Measurements from ENCODE around the gene FBLN2.
"Not testable (repeated sequence)": the region's sequence is repeated elsewhere in the genome, so short reads cannot be mapped to it uniquely, and the experiment has no call there.

FBLN2 gene

DNA sequence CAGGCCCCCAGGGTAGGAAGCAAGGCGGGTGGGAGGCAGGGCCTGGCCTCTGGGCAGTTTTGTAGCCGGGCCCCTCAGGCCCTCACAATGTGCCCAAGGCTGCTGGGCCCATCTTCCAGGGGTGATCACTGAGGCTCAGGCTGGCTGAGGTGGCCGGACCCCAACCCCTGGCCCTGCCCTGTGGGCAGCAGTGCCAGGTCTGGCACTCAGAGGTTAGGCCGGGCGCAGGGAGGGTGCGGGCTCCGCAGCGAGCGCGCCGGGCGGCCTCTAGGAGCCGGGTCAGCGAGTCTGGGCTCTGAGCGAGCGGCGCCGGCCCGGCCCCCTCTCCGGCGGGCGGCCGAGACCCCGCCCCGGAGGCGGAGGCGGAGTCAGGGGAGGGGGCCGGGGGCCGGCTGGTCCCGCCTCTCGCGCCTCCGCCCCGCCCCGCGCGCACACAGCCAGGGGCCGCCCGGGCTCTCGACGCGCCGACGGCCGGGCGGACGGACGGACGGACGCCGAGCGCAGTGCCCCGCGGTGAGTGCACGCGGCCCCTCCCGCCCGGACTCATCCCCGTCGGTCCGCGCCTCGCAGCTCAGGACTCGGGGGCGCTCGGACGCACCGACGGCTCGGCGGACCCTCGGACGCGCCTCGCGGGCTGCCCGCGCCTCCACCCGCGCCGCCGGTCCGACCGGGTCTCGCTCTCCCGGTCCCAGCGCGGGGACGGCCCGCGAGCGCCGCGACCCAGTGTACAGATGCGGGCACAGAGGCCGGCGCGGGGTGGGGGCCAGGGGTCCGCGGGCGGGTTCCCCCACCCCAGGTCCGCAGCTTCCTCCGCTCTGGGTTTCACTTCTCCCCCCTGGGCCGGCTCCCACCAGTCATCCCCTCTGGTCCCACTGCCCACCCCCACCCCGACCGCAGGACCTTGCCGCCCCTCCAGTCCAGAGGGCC lies at the start of gene FBLN2:
FBLN2 (plus strand) TSS at position 430 of the 927 bp plus-strand sequence. CDS start 21,231 bp downstream, outside the sequence.
- no peak for DNase-seq (ENCODE audit: low read depth in 1 of 2, low spot score in 1 of 2)

DNA sequence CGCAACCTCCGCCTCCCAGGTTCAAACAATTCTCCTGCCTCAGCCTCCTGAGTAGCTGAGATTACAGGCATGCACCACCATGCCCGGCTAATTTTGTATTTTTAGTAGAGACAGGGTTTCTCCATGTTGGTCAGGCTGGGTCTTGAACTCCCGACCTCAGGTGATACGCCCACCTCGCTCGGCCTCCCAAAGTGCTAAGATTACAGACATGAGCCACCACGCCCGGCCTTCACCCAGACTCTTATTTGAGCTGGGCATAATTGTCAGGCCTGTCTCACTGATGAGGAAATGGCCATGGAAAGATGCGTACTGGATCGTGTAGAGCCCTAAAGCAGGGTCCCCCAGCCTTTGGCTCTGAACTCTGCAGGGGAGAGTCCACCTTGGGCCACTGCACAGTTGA lies 49.7 kb upstream of the FBLN2 start:
- not testable (repeated sequence) for DNase-seq (ENCODE audit: low read depth in 1 of 2, low spot score in 1 of 2)

DNA sequence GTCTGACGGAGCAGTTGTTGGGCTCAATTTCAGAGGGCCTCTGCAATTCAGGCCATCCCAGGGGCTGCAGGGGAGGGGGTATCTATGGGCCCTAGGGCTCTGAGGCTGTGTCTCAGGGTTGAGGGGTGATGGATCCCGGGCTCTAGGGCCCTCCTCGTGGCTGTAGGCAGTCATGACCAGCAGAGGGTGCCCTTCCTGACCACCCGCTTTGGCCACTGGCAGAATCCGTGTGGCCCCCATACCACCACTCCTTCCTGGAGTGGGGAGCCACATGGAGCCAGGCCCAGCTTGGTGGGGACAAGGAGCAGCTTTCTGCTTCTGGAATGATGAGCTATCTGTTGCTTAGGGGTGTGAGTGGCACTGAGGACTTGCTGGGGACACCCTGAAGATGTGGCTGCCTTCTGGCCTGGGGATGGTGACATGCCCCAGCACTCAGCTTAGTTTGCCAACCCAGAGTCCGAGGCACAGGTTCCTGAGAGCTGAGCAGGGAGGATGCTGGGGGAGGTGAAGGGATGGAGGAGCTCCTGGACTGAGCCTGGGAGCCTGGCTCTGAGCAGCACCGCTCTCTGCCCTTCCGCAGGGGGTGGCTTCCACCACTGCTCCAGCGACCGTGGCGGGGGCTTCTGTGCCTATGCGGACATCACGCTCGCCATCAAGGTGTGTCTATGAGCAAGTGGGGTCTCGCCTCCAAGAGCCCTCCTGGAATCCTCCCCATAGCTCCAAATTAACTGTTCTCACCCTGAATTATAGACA lies 48.6 kb upstream of the FBLN2 start:
- no peak for DNase-seq (ENCODE audit: low read depth in 1 of 2, low spot score in 1 of 2)

DNA sequence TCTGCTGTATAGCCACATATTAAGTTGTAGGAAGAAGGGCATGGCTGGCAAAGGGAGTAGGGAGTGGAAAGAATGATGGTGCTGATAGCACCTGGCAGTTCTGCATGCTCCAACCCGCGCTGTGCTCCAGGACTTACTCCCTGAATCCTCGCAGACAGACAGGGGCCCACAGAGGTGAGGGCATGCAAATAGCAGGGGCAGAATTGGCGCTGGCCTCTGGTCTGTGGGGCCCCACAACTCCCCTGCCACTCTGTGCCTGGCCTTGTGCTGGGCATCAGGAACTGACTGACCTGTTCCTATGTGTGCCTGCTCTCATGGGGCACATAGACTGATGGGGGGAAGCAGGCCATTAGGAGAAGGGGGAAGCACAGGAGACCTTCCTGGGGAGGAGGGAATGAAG lies 47.9 kb upstream of the FBLN2 start:
- DNase-seq (ENCODE audit: low read depth in 1 of 2, low spot score in 1 of 2) = no peak

DNA sequence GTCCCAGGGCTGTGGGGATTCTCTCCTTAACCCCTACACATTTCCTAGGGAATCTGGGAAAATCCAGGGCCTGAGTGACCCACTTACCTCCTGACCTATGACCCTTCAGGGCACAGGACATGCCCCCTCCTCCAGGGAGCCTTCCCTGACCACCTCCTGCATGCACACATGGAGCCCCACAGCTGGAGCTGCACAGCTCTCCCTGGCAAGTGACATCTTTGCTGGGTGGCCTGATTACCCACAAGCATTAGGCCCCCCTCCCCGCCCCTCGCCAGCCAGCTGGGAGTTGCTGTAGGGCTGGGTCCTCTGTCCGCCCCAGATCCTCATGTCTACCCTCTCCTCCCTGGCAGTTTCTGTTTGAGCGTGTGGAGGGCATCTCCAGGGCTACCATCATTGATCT lies 47.4 kb upstream of the FBLN2 start:
- no peak for DNase-seq (ENCODE audit: low read depth in 1 of 2, low spot score in 1 of 2)

DNA sequence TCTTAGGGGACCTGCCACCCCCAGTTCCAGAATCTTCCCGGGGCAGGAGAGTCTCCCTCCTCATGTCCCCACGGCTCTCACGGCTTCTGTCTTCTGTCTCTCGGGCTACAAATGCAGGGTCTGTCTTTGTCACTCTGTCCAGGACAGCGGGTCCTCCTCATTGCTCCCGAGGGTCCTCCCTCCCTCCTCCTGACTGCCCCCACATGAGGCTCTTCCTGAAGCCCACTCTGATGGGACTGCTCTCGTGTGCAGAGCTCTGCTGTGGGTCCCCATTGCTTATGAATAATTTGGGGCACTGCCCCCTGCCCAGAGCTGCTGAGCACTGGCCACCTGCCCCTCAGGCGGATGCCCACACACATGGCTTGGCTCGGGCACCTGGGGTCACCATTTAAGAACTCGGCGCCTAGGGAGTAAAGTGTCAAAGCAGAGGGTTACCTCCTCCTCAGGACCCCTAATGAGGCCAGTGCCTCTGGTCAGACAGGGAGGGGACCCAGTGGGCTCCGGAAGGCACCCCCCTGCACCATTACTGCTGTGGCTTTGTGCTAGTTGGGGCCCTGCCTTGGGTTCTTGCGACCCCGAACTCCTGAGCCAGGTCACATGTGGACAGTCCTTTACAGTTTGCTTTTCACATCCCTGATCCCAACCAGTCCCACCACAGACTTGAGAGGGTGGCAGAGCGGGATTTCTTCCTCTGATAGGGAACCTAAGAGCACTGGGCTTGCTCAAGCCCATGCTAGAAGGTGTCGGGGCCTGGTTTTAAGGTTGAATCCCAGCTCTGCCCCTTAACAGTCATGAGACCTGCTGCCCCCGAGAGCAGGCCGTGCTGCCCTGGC lies 46.8 kb upstream of the FBLN2 start:
- no peak for DNase-seq (ENCODE audit: low read depth in 1 of 2, low spot score in 1 of 2)

DNA sequence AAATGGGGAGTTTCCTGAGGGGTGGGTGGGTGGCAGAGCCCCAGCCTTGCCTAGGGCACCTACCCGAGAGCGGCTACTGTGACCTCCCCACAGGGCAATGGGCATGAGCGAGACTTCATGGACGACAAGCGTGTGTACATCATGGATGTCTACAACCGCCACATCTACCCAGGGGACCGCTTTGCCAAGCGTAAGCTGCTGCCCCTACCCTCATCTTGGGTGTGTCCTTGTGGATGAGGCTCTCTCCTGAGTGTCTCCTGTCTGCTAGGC lies 46.2 kb upstream of the FBLN2 start:
- no peak for DNase-seq (ENCODE audit: low read depth in 1 of 2, low spot score in 1 of 2)

DNA sequence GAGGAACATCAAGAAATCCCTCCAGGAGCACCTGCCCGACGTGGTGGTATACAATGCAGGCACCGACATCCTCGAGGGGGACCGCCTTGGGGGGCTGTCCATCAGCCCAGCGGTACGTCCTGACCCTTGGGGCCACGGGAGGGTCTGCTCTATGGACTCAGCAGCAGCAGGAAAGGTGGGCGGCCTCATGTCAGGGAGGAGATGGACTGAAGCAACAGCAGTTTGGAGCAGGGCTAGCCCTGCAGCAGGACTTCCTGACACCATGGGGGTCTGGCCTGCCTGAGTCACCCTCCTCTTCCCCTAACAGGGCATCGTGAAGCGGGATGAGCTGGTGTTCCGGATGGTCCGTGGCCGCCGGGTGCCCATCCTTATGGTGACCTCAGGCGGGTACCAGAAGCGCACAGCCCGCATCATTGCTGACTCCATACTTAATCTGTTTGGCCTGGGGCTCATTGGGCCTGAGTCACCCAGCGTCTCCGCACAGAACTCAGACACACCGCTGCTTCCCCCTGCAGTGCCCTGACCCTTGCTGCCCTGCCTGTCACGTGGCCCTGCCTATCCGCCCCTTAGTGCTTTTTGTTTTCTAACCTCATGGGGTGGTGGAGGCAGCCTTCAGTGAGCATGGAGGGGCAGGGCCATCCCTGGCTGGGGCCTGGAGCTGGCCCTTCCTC lies 44.6 kb upstream of the FBLN2 start:
- DNase-seq (ENCODE audit: low read depth in 1 of 2, low spot score in 1 of 2) = no peak

DNA sequence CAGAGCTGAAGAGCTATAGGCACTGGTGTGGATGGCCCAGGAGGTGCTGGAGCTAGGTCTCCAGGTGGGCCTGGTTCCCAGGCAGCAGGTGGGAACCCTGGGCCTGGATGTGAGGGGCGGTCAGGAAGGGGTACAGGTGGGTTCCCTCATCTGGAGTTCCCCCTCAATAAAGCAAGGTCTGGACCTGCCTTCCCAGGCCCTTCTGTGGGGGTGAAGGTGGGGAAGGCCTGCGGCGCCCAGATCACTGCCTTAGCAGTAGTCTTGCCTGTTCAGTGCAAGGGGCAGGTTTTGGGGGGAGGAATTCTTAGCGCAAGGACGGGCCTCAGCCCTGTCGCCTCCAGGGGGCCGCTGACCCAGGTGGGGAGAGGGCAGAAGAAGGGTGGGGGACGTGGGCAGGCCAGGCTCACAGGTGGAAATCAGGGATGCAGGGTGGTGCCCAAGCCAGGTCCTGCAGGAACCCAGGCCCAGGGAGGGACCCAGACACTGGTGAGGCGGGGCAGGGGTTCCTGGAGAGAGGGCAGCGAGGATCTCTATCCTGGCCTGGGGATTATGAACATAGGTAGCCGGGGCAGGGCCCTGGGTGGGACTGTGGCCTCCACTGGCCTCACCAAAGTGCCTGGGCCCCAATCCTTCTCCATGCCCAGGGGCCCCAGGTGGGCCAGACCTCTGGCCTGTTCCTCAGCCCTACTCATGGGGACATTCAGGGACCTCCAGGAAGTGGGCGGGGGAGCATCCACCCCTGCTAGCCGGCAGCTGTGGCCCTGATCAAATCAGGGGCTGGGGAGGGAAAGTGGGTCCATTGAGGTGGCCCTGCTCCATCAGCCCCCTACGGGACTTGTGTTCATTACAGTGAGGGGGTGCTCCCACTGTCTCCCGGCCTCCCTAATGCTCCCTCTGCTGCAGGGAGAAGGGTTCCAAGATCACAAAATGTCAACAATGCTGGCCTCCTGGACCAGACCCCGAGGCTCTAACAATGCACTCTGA lies 43.5 kb upstream of the FBLN2 start:
- DNase-seq (ENCODE audit: low read depth in 1 of 2, low spot score in 1 of 2) = no peak

DNA sequence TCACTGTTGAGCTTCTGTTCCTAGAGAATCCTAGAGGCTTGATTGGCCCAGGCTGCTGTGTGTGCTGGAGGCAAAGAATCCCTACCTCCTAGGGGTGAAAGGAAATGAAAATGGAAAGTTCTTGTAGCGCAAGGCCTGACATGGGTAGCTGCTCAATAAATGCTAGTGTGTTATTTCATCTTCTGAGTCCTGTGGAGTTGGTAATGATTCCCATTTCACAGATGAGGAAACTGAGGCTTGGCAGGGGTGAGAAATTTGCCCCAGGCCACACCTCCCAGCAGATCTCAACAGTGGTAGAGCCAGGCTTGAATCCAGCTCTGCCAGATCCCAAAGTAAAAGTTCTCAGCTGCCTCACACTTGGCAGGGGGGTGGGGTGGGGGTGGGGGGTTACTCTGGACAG lies 42.7 kb upstream of the FBLN2 start:
- no peak for DNase-seq (ENCODE audit: low read depth in 1 of 2, low spot score in 1 of 2)

DNA sequence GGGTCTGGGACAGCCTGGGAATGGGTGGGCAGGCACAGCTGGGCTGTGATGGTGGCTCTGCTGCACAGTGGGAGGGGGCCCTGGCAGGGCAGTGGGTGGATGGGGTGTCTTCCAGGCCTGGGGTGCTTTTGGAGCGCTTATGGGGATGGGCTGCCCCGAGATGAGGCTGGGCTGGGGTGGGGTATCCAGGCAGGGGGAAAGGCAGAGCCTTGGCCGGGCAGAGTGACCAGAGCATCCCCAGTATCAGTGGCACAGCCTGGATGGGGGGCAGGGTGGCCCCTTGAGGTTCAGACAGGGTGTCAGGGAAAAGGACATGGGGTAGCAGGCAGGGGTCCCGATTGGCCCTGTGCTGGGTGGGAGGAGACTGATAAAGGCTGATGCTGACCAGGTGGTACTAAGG lies 42.2 kb upstream of the FBLN2 start:
- no peak for DNase-seq (ENCODE audit: low read depth in 1 of 2, low spot score in 1 of 2)

DNA sequence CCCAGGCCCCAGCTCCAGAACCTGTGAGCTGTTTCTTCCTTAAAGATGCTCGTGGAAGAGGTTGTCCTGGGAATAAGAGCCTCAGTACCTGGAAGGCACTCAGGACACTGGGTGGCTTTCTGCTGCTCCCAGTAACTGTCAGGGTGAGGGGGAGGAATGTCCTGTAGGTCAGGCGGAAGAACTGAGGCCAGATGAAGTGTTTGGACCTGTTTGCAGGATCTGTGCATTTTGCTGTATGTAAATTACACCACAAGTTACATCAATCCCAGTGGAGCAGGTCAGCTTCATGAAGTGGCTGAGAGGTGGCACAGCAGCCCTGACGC lies 41.7 kb upstream of the FBLN2 start:
- no peak for DNase-seq (ENCODE audit: low read depth in 1 of 2, low spot score in 1 of 2)

DNA sequence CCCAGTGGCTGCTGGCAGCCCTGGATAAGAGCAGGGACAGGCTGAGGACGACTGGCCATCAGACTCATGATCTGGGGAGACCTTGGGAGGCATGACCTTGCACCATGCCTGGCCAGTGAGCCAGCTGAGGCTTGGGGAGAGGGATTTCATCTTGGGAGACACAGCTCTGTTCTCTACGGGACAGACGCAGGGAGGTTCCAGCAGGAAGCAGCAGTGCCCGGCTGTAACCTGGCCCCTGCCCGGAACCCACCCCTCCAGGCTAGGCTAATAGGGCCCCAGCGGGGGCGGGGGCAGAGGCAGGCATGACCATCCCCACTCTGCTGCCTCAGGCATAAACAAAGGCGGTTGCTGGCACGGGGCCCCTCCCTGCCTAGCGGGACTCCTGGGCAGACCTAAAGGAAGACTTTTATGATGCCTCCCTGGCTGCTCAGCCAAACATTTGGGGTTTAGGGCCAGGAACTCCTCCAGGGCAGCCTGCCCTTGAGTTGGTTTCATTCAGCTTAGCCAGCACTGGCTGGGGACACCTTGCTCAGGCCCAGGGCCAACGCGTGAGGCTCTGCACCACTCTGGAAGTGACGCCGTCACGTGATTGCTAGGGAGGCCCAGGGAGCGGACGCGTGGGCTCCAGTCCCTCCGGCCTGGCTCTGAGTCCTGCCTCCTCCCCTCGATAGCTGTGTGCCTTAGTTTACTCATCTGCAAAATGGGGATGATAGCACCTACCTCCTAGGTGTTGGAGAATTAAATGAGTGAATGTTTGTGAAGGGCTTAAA lies 41.2 kb upstream of the FBLN2 start:
- DNase-seq (ENCODE audit: low read depth in 1 of 2, low spot score in 1 of 2) = no peak

DNA sequence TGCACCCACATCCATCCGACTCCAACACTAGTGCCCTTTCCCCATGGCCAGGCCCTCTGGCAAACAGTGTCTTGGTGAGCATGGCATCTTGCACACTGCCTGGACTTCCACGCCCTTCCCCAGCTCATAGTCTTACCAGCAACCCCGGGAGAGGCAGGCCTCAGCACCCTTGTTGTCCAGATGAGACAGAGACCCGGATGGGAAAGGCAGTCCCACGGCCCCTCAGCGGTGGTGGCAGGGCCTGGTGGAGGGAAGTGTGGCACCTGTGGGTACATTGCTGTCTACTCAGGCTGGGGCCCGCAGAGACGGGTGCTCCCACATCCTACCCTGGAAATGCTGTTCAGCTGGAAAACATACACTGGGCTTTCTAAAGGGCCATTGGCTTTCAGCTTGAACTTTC lies 40.4 kb upstream of the FBLN2 start:
- DNase-seq (ENCODE audit: low read depth in 1 of 2, low spot score in 1 of 2) = no peak

DNA sequence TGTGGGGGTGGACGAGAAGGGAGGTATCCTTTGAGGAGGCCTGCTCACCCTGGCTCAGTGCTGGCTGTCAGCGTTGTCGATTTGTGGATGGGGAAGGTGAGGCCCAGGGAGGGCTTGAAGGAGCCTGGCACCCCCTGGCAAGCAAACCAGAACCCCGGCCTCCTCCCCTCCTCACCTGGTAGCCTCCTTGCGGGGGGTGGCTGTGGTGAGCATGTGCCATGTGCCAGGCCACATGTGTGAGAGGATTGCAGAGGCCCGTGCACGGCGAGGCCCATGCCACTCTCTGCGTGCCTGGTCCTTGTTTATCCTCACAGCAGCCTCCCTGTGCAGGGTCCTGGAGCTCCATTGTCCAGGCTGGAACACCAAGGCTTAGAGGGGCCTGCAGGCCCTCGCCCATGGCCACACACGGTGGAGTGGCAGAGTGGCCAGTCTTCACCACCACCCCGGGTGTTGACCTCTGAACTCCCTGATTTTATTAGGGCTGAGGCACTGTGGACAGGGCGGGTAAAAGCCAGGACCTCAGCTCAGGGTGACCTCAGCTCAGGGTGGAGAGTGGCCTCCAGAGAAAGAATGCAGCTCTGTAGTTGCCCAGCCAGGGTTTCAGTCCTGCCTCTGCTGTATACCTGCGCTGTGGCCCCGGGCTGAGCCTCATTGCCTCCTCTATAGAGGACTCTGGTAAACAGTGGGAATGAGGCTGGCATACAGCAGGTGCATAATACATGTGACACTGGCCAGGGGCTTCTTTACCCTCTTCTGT lies 39.7 kb upstream of the FBLN2 start:
- no peak for DNase-seq (ENCODE audit: low read depth in 1 of 2, low spot score in 1 of 2)

DNA sequence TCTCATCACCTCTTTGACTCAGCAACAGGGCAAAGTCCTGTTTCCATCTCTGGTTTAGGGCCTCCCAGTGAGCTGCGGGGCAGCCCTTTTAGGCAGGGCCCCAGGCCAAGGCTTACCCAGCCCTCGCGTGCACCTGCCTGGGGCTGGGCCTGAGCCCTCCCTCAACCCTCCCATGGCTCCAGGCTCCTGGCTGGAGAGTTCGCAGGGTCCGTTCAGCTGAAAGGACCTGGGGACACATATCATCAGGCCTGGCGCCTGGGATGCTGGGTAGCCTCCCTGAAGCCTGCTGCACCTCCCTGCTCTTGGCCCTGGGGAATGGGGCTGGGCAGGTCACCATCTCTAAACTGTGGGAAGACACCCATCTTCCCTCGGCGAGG lies 39.1 kb upstream of the FBLN2 start:
- DNase-seq (ENCODE audit: low read depth in 1 of 2, low spot score in 1 of 2) = no peak

DNA sequence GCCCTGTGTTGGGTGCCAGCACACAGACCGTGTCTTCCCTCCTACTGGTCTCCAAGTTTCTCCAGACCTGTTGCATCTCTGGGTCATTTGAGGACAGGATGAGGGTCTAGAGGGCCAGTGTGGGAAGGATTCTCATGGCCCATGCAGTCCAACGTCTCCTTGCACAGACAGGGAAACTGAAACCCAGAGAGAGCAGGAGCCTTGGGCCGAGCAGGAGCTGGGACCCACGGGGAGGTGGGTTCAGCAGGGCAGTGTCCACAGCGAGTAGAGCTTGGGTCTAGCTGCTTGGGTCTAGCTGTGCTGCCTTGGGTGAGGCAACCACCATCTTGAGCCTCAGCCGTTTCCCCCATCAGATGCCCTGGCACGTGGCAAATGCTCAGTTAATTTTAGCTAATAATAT lies 36.5 kb upstream of the FBLN2 start:
- no peak for DNase-seq (ENCODE audit: low read depth in 1 of 2, low spot score in 1 of 2)

DNA sequence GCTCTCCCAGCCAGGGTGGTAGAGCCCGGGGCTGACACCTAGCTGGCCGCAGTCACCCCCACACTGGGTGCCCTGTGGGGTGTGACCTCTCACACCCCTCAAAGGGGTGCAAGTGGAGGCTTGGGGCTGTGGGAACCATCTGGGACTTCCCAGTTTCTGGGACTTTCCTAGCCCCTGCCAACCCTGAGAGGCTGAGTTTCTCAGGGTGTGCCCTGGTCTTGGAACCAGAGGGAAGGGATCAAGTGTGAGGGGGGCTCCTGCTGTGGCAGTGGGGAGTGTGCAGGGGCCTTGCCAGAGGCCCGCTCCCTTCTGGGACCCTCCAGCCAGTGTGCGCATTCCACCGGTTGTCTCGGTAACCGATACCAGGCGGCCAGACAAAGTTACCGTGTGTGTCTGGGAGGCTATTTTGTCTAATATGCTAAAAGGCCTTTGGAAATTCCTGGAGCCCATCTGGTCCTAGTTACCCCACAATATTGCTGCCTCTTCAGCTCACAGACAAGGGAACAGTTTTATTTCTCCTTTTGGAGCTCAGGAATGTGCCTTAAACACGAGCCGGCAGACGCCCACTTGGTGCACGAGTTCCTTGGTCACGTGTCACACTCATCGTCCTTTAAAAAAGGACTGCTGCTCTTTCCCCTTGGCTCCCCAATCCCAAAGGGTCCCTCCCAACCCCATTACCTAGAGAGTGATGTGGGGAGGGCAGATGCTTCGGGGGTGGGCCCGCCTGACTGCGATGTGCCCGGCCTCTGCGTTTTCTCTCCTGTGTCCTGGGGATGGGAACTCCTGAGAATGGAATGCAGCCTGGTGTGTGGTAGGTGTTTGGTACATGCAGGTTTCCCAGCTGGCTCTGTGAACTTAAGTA lies 35.6 kb upstream of the FBLN2 start:
- DNase-seq (ENCODE audit: low read depth in 1 of 2, low spot score in 1 of 2) = no peak

Measured in activated CD4-positive, alpha-beta T cell treated with anti-CD3 and anti-CD28 coated beads, Interleukin-2, amount 50 U/mL, for 24 hours (primary cell).